Cardiac fibroblast (primary cell): ENCODE results near the gene EEFSEC.
A peak's percentile ranks its signal among the peaks of the same experiment; 100 is the strongest.

ENCODE experiments used
- DNase-seq, 2 donors: peaks; one replicate each; pipeline versions ENCODE4 v3.0.0 to v3.0.0-alpha.2; 2010; ENCODE audit warnings: low read depth in 2 of 2
- H3K4me3 ChIP-seq, 2 donors: replicated peaks in 1 of 2; 1 replicate in 1 of 2; 2 replicates in 1 of 2; pipeline ENCODE4 v1.5.1; 2011; ENCODE audit warnings: low read depth in 2 of 2, low read length in 2 of 2, mild to moderate bottlenecking in 2 of 2, moderate library complexity in 1 of 2
- TF ChIP-seq, protein P1 (sequence below): IDR thresholded peaks from one replicate; pipeline ENCODE4 v1.5.1; 2011; ENCODE audit warnings: low read depth, mild to moderate bottlenecking, low read length, inconsistent platforms

The EEFSEC gene

DNA sequence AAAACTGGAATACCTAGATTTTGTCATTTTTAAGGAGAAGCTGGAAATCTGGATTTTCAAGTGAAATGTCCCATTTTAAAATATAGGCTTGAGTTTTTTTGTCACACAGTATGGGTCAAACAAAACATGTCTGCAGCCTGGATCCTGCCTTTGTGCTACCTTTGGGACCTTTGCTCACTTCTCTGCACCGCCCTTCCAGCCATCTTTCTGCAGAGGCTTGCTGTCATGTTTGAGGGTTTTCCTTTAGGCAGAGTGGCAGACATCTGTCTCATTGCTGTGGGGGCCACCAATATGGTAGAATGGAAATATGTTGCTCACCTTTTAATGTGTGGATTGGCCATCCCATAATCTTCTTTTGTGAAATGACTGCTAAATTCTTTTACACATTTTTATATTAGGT is 136.3 kb downstream of the EEFSEC start:
- TF ChIP-seq, protein P1, sequence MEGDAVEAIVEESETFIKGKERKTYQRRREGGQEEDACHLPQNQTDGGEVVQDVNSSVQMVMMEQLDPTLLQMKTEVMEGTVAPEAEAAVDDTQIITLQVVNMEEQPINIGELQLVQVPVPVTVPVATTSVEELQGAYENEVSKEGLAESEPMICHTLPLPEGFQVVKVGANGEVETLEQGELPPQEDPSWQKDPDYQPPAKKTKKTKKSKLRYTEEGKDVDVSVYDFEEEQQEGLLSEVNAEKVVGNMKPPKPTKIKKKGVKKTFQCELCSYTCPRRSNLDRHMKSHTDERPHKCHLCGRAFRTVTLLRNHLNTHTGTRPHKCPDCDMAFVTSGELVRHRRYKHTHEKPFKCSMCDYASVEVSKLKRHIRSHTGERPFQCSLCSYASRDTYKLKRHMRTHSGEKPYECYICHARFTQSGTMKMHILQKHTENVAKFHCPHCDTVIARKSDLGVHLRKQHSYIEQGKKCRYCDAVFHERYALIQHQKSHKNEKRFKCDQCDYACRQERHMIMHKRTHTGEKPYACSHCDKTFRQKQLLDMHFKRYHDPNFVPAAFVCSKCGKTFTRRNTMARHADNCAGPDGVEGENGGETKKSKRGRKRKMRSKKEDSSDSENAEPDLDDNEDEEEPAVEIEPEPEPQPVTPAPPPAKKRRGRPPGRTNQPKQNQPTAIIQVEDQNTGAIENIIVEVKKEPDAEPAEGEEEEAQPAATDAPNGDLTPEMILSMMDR: no peak
- no peak overlapping the region for H3K4me3 ChIP-seq

DNA sequence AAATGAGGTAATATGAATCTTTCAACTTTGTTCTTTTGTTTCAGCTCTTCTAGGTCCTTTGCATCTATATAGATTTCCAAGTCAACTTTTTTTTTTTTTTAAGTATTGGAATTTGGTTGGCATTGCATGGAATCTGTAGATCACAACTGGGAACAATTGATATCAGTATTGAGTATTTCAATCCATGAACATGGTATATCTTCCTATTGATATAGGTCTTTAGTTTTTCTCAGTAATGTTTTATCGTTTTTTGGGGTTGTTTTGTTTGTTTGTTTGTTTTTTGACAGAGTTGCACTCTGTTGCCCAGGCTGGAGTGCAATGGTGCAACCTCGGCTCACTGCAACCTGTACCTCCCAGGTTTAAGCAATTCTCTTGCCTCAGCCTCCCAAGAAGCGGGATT is 137.2 kb downstream of the EEFSEC start:
- TF ChIP-seq, protein P1: no peak
- no peak for DNase-seq
- H3K4me3 ChIP-seq: no peak overlapping the region

More for the DNA sequence above, 136.3 kb downstream of the EEFSEC start:
- DNase-seq: no peak

DNA sequence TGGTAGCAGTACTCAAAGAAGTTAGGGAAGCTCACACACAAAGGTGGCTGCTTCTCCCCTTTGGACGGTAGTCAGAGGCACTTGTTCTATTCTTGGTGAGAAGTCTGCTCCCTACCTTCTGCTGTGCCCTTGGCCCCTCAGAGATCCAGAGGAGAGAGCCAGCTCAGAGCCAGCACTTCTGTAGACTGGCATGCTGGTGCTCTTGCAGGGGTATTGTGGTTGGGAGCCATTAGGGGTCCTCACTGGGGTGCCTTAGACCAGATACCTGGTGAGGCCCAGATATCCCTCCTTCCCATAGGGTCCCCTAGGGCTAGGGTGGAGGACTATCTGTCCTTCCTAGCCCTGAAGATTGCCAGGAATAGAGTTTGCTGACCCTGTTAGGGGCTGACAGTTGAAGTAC is 140.6 kb downstream of the EEFSEC start:
- TF ChIP-seq, protein P1: no peak
- no peak overlapping the region for H3K4me3 ChIP-seq
- no peak for DNase-seq

DNA sequence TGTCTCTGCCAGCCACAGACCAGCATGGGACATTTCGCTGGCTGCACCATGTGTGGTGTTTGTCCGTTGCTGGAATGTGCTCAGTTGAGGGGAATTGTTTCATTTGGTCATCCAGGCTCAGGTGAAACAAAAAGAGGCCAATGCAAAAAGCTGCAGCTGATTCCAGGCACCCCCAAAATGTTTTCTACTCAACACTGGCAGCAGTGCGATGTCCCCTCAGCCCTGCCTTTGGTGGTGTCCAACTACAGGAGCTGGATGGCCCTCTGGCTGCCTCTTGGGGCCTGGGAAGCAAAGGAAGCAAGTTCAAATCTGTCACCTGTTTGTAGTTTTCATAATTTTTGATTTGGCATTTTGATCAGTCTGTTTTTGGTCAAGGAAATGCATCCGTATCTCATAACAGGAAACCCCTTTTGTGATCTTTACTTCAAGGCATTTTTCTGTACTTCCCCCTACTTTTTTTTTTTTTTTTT is 141.8 kb downstream of the EEFSEC start:
- DNase-seq: no peak
- H3K4me3 ChIP-seq: no peak overlapping the region
- TF ChIP-seq, protein P1: no peak

DNA sequence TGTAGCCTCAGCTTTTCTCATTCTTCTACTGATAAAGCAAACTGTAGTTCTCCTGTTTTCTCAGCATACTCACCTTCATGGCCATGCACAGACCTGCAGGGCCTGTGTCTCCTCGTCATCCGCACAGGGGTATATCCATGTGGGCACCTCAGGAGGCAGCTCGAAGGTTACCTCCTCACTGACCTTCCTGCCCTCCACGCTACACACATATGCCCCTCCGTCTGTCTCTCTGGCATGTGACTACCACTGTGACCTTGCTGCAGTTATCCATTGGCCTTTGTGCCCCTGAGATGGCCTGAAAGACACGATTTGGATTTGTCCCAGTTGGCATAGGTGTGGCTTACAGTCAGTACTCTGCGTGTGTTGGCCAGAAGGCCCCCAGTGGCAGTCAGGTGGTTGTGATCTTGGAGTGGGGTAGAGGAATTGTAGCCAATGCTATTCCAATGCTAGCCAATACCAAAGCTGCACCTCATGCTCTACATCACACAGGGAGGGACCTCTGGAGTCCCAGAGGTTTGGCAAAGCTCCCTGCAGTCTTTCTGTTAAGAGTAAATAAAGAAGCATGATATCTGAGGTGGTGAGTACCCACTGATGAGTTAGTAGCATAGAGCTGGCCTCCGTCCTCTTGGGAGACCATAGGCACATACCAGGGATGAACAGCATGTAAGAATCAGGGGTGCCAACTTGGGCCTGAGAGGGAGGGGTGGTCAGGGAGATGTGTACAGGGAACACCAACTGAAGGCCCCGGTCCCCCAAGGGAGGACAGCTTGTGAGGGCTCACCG is 143.4 kb downstream of the EEFSEC start:
- no peak for DNase-seq
- TF ChIP-seq, protein P1: no peak
- H3K4me3 ChIP-seq: no peak overlapping the region

DNA sequence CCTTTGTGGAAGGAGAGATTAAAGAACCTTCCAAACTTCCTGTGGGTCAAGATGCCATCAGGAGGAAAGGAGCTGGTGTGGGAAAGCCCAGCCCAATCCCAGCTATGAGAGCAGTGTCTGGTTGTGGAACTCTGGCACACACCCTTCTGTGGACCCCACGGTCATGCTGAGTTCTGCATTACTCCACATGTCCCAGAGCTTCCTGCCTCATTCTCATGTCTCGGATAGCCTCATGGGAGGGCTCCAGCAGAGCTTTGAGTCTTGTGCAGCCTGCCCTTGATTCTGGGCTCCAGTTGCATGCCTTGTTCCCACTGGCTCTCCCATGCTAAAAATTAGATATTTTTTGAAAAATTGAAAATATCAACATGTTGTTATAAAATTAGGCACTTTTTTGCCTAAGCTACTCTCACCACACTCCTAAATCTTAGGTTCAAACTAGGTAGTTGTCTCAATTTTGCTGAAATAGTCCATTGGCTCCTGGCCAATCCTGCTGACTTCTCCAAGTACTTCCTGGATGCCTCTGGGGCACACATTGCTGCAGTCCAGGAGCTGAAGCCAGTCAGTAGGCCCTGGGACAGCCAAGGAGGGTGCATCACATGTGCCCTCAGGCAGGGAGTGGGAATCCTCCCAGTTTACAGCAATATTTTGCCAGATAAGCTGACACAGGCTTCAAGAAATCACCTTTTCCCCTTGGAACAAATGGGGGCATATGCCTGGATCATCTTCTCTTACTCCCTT is 144.3 kb downstream of the EEFSEC start:
- TF ChIP-seq, protein P1: no peak
- DNase-seq: peak; percentile 27 to 64
- no peak overlapping the region for H3K4me3 ChIP-seq
